GM18526 (cell line): Measurements from ENCODE around the gene ATXN7.

ENCODE experiments used
- POLR2A ChIP-seq: IDR thresholded peaks from 3 replicates; pipeline ENCODE4 v1.6.1; 2011; ENCODE audit not compliant: insufficient read length; ENCODE audit errors: extremely low read depth

The ATXN7 gene

DNA sequence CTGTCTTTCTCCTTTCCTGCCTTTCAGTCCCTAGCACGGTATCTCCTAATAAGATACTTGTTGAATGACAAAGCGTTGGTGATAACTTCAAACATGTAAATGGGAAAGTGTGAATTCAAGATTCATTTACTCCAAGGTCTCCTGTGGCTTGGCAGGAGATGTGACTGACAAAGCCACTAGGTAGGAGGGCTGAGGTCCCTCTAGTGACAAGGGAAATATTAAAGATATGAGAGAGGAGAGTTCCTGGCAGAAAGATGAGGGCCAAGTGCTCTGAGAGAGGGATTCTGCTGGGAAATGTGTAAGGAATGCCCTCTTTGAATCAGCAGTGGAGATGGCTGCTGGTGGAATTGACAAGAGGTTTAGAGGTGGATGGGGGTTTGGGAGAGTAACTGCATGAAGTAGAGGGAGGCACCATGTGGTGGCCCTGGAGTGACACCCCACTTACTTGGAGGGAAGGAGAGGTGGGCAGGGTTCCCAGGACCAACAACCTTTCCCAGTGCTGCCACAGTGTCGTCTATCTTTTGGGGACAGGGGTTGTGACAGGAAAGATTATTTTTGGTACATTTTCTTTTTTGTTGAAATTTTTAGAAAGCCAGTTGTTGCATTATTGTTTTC is 91.5 kb downstream of the ATXN7 start:
- TF ChIP-seq POLR2A = no peak

DNA sequence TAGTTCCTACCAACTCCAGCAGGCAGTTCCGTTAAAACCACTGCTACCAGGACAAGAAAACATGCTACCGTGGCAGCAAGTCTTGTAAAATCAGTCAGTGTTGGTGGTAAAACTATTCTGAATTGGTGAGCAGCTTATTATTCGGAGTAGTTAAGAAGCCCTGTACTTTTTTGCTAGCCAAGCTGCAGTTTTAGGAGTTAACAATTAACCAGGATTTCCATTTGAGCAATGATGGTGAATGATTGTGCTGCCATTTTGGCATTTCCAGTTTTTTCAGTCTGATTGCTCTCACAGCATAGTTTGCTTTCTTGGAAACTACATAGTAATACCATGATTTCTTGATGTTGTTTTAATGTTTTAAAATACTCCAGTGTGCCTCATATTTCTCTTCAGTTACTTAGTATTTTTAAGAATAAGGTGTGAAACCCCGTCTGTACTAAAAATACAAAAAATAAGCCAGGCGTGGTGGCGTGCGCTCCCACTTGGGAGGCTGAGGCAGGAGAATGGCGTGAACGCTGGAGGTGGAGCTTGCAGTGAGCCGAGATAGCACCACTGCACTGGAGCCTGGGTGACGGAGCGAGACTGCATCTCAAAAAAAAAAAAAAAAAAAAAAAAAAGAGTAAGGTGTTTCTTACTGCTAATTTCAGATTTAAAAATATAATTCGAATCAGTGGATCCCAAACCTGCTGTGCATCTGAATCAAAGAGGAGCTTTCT is 92.3 kb downstream of the ATXN7 start:
- TF ChIP-seq POLR2A = no peak

- TF ChIP-seq POLR2A = no peak
Observed at GRCh38 chr3:63959146-63959545, 95.5 kb downstream of the ATXN7 start.

DNA sequence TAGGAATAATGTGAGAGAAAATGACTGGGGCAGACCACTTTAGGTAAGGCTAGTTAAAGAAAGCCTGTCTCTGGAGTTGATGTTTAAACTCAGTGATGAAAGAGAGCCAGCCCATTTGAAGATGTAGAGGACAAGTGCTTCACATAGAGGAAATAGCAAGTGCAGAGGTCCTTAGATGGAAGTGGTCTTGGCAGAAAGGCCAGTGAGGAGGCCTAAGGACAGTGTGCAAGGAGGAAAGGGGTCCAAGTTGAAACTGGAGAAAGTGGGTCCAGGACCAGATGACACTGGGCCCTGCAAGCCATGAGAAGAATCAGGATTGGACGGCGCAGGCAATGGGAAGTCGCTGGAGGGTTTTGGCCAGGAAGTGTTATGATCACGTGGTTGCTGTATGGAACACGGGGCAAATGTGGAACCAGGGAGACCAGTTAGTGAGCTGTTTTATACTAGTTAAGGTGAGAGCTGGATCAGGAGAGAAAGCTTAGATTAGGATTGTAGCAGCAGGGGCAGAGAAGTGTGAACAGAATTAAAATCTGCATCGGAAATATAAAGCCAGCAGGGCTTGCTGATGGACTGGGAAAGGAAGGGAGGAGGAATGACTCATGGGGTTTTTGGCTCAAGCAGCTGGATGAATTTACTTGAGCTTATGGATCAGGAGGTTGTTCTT is 96.5 kb downstream of the ATXN7 start:
- no peak for TF ChIP-seq POLR2A

- no peak for TF ChIP-seq POLR2A
Observed at GRCh38 chr3:63961891-63962290, 98.2 kb downstream of the ATXN7 start.

DNA sequence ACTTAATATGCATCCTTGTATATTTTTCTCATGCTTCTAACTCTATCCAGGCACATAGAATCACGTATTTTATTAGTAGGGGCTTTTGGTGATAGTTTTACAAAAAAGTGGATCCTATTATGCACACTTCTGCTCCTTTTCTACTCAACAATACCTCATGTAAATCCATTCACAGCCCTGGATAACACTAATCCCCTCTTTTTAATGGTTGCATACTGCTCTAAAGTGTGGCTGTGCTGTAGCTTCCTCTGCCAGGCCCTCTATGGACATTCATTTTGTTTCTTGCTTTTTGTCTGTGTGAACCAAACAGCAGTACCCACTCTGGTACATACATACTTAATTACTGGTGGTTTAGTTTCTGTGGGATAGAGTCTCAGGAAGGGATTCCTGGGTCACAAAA is 99.8 kb downstream of the ATXN7 start:
- no peak for TF ChIP-seq POLR2A

DNA sequence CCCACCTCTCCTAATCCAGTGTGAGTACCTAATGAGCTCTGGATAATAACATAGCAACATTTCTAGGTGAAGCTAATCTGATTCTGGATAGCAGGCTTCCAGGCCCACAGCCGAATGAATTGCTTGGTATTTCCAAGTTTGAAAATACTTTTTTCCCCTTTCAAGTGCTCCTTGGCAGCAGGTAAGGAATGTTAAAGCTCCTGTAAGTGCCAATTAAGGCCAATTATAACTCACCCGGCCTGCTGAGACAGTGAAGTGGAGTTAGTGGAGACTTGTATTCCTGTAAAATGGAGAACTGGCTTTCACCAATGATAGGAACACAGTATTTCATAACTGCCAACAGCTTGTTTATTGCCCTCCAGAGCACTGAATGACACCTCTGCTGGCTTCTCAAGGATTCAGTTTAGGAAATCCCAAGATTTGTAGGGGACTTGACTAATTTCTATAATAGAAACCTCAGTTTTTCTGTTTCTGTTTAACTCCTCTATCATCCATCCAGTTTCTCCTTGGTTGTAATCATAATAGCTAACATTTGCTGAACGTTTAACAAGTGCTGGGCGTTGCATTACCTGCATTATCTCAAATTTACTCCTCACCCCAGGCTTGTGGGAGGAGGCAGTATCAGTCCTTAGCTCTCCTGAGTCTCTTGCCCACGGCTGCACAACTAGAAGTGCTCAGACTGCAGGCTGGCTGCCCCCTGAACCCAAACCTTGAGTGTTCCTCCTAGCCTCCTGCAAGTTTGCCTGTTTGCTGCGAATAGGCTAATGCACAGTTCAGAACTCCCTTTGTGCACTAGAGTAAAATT is 101.2 kb downstream of the ATXN7 start:
- no peak for TF ChIP-seq POLR2A

DNA sequence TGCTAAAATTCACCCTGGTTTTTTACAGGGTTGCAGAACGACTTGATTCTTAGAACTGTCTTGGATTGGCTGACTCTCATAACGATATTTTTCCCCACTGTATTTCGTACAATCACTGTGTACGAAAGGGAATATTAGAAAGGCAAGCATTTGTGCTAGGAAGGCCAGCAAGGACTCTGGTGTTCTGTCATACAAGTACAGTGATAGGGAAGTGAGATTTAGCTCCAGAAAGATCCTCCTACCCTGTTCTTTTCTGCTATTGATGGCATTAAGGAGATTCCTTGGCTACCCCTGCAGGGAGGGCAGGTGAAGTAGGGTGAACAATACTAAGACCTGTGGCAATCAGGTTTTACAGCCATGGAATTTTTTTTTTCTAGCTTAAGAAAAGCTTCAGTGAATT is 102.3 kb downstream of the ATXN7 start:
- no peak for TF ChIP-seq POLR2A

DNA sequence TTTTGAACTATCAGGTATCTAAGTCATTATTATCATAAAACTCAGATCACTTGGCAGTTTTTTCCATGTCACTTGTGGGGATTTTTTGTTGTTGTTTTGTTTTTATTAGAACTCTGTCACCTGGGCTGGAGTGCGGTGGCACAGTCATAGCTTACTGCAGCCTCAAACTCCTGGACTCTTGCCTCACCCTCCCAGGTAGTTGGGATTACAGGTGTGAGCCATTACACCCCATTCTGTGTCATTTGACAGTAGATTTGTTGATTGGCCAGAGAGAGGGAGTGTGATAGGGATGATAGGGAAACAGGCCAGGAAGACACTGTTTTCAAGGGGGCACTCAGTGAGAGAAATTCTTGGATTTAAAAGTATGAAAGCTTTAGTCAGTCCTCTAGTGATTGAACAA is 103.2 kb downstream of the ATXN7 start:
- TF ChIP-seq POLR2A = no peak

DNA sequence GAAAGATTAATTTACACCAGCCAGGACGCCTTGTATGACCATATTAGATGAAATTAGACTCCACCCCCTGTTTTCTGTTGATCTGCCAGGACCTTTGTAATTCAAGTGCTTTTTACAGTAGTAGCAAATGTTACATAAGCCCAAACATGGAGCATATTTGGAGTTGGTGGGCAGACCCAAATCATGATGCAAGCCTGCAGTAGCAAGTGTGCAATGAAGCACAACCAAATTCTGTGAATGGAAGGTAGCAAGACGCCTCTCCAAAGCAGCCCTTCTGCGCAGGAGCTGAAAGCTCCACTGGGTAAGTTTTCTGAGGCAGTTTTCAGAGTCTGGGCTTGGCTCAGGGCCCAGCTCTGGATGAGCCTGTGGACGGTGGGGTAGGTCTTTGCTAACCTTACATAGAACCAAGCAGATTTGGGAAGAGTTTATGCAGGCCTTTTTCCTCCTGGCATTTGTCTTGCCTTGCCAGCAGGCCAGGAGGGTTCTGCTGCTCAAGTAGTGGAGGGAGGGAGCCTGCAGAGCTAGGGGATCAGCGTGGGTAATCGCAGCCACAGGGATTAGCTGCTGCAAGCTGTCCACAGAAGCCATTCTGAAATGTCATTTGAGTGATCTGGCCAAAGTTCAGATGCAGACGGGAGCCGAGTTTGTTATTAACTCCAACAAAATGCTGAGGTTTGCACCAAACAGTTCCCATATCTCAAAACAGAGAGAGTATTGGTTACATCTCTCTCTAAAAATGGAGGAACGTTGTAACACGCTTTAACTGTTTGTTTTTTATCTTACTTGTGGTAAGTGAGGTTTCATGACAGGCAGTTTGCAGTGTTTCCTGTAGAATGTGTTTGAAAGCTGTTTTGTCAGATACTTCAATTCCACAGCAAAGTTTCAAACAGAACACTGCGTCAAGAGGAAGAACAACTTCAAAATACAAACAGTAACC is 104.3 kb downstream of the ATXN7 start:
- no peak for TF ChIP-seq POLR2A

DNA sequence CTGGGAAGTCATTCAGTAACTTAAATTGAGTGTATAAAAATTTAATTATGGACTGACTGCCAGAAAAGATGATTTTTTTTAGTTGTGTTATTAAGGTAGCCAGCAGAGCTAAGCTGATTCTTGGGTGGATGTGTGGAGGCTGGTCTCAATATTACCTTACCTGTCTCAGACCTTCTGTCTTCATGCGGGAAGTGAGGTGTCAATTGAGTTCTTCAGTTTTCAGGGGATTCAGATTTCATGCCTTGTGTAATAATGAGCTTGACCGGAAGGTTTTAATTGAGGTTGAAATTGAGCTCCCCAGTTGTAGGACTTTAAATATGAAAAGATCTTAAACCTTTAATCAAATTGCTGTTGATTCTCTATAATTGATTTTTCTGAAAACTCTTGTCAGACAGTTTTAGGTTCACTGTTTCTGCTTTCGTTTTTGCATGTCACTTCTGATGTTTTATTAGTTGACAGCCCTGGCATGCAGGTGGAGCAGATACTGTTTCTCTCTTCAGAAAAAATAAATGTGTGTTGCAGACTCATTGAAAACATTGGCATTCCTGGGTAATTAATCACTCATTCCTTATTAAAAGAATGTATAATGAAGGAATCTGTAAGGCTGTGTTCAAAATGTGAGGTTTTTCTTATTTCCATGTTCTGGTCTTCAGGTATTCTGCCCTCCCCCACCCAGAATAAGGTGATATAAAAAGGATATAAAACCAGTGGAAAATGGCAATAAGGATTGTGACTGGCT is 105.1 kb downstream of the ATXN7 start:
- TF ChIP-seq POLR2A = no peak

GRCh38 chr3:63969876-63970275 is 106.2 kb downstream of the ATXN7 start:
- TF ChIP-seq POLR2A = no peak

- TF ChIP-seq POLR2A = no peak
Observed at GRCh38 chr3:63970631-63971475, 107.2 kb downstream of the ATXN7 start.
